DND-41 (cell line): Measurements from ENCODE around the gene SELENOH.
"Not testable (repeated sequence)": the region's sequence is repeated elsewhere in the genome, so short reads cannot be mapped to it uniquely, and the experiment has no call there.

Source experiments
- ATAC-seq: fragments of 200-7000 bp; cut with Tn5 transposase; 3 replicates; pipeline ENCODE4 v1.9.1; 2021; ENCODE audit warnings: low read depth; ENCODE audit not compliant: insufficient read depth
- DNase-seq: peaks from one replicate; pipeline ENCODE4 v3.0.0-alpha.2; 2020
- H2AFZ ChIP-seq: 2 replicates; pipeline ENCODE4 v1.6.0; 2012; ENCODE audit warnings: low read depth, low read length
- H3K27ac ChIP-seq: 2 replicates; pipeline ENCODE4 v1.5.1; 2012; ENCODE audit warnings: low read length, inconsistent platforms
- H3K27me3 ChIP-seq: fragments of 200-600 bp; sonication (generic); 2 replicates; pipeline ENCODE4 v1.6.0; 2012; ENCODE audit warnings: low read length, mild to moderate bottlenecking, inconsistent platforms; ENCODE audit not compliant: insufficient read depth, poor library complexity
- H3K36me3 ChIP-seq: 2 replicates; pipeline ENCODE4 v1.5.1; 2012; ENCODE audit warnings: low read length, inconsistent platforms; ENCODE audit not compliant: insufficient read depth
- H3K4me1 ChIP-seq: 2 replicates; pipeline ENCODE4 v1.5.1; 2012; ENCODE audit warnings: mild to moderate bottlenecking, low read length; ENCODE audit not compliant: insufficient read depth
- H3K4me2 ChIP-seq: 2 replicates; pipeline ENCODE4 v1.6.0; 2012; ENCODE audit warnings: mild to moderate bottlenecking, moderate library complexity, low read length, inconsistent platforms; ENCODE audit not compliant: insufficient read depth
- H3K4me3 ChIP-seq, 2 experiments: fragments of 200-600 bp in 1 of 2; shearing (Covaris generic) in 1 of 2; 2 replicates each; pipeline ENCODE4 v1.5.1; 2012 to 2016; ENCODE audit warnings: inconsistent platforms in 2 of 2, low read length in 2 of 2, mild to moderate bottlenecking in 2 of 2, low read depth in 1 of 2, moderate library complexity in 1 of 2
- H3K79me2 ChIP-seq: 2 replicates; pipeline ENCODE4 v1.6.0; 2012; ENCODE audit warnings: low read length, inconsistent platforms; ENCODE audit not compliant: insufficient read depth
- H3K9ac ChIP-seq: 2 replicates; pipeline ENCODE4 v1.6.0; 2012; ENCODE audit warnings: low read depth, mild to moderate bottlenecking, inconsistent platforms, low read length, moderate library complexity
- H3K9me3 ChIP-seq: 2 replicates; pipeline ENCODE4 v1.5.1; 2012; ENCODE audit warnings: low read length, moderate library complexity, mild to moderate bottlenecking, inconsistent platforms; ENCODE audit not compliant: insufficient read depth, severe bottlenecking
- H4K20me1 ChIP-seq: 2 replicates; pipeline ENCODE4 v1.6.0; 2012; ENCODE audit warnings: low read length; ENCODE audit not compliant: insufficient read depth
- EZH2 ChIP-seq: IDR thresholded peaks from 3 replicates; pipeline ENCODE4 v1.6.1; 2012; ENCODE audit warnings: borderline replicate concordance, low read depth, mild to moderate bottlenecking, moderate library complexity, low read length, inconsistent platforms; ENCODE audit not compliant: severe bottlenecking
- TF ChIP-seq, protein P1 (sequence below): IDR thresholded peaks from 2 replicates; pipeline ENCODE4 v1.5.1; 2012; ENCODE audit warnings: borderline replicate concordance, low read length, moderate library complexity, mild to moderate bottlenecking; ENCODE audit not compliant: poor library complexity, severe bottlenecking; ENCODE audit errors: extremely low read depth

SELENOH gene

DNA sequence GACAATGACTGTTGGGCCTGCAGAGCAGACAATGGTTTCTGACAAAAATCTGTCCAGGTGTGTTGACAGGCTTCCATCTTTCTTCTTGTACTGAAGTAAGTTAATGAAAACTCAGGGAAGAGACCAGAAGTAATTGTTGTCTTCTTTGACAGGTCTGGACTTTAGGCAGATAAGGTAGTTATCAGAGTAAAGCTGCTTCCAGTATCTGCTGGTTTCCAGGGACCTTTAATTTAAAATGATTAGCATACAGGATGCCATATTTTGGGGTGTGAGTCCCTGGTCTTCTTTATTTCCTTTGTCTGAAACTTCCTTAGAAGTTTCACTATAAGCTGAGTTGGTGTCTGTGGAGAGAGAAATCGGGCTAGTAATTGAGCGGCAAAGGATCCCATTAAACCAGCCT, 27.5 kb upstream of the SELENOH start:
- Histone ChIP-seq H3K27me3 (no peaks in the 10 kb centered on the region), H3K9ac (peak overlapping the region; percentile 68), H3K79me2 (peaks cover 75% of the 10 kb centered on the region), H2AFZ (no peak overlapping the region), H4K20me1 (peaks cover 10% of the 10 kb centered on the region; the same call in 1 of the 2 replicates), H3K36me3 (peaks cover 35% of the 10 kb centered on the region), H3K9me3 (no peaks in the 10 kb centered on the region), H3K27ac (peak overlapping the region; percentile 85; the same call in 1 of the 2 replicates), H3K4me3 (peak overlapping the region; percentile 49 to 82; a peak in 3 of 4 replicates), H3K4me1 (peaks cover 40% of the 10 kb centered on the region), H3K4me2 (peak overlapping the region; percentile 86)
- no peak for DNase-seq
- no peak for ATAC-seq
- TF ChIP-seq, protein P1, sequence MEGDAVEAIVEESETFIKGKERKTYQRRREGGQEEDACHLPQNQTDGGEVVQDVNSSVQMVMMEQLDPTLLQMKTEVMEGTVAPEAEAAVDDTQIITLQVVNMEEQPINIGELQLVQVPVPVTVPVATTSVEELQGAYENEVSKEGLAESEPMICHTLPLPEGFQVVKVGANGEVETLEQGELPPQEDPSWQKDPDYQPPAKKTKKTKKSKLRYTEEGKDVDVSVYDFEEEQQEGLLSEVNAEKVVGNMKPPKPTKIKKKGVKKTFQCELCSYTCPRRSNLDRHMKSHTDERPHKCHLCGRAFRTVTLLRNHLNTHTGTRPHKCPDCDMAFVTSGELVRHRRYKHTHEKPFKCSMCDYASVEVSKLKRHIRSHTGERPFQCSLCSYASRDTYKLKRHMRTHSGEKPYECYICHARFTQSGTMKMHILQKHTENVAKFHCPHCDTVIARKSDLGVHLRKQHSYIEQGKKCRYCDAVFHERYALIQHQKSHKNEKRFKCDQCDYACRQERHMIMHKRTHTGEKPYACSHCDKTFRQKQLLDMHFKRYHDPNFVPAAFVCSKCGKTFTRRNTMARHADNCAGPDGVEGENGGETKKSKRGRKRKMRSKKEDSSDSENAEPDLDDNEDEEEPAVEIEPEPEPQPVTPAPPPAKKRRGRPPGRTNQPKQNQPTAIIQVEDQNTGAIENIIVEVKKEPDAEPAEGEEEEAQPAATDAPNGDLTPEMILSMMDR: no peak
- no peak for TF ChIP-seq EZH2

DNA sequence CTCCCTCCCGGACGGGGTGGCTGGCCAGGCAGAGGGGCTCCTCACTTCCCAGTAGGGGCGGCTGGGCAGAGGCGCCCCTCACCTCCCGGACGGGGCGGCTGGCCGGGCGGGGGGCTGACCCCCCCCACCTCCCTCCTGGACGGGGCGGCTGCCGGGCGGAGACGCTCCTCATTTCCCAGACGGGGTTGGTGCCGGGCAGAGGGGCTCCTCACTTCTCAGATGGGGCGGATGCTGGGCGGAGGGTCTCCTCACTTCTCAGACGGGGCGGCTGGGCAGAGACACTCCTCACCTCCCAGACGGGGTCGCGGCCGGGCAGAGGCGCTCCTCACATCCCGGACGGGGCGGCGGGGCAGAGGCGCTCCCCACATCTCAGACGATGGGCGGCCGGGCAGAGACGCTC, 24.6 kb upstream of the SELENOH start:
- H3K27me3 ChIP-seq, H3K4me3 ChIP-seq, H2AFZ ChIP-seq, DNase-seq, H3K27ac ChIP-seq, H3K4me2 ChIP-seq, H3K9me3 ChIP-seq, ATAC-seq, H3K9ac ChIP-seq: not testable (repeated sequence)
- Histone ChIP-seq H3K36me3 (peaks cover 49% of the 10 kb centered on the region), H3K4me1 (peaks cover 19% of the 10 kb centered on the region), H4K20me1 (peaks cover 28% of the 10 kb centered on the region; the same call in 1 of the 2 replicates), H3K79me2 (peaks cover 76% of the 10 kb centered on the region)

DNA sequence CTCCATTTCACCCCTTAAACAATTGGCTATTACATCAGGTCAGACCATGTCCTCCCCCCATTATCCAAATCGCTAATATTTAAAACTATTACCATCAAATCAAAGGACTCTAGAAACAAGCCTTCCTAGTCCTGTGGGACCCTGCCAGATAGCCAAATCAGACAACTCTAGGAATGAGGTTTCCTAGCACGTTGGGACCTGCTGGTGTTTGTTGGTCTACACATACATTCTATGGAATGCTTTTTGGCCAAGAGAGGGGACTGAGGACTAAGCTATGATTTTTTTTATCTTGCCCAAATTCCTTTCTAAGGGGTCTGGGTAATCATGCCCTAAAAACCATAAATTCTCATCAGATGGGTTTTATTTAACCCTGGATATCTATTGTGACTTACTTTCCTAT, 14.1 kb upstream of the SELENOH start:
- peaks cover 38% of the 10 kb centered on the region; the same call in 1 of the 2 replicates for H4K20me1 ChIP-seq
- H3K9ac ChIP-seq: no peak overlapping the region
- H3K9me3 ChIP-seq: no peaks in the 10 kb centered on the region
- H3K79me2 ChIP-seq: peaks cover 96% of the 10 kb centered on the region
- peaks cover 23% of the 10 kb centered on the region for H3K36me3 ChIP-seq
- DNase-seq (no peak), ATAC-seq (no peak)
- H3K4me3 ChIP-seq: no peak overlapping the region
- no peak overlapping the region for H3K27ac ChIP-seq
- no peaks in the 10 kb centered on the region for H3K4me1 ChIP-seq
- H2AFZ ChIP-seq: no peak overlapping the region
- H3K27me3 ChIP-seq: no peaks in the 10 kb centered on the region
- no peak overlapping the region for H3K4me2 ChIP-seq
- TF ChIP-seq, protein P1: no peak
- no peak for TF ChIP-seq EZH2

DNA sequence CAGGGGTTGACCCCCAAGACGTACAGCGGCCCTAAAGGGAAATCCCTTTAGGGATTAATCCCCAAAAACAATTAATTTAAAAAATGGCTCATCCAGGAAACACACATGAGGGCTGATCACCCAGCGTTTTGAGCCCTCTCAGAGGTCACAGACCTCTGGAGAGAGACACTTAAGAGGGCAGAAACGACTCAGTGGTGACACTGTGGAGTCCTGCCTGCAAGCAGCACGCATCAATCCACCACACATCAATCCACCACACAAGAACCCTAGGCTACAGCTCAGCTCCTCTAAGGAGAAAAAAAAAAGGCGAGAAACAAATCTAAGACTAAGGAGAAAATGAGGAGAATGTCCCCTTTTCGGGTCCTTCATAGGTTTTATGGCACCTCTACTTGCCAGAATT, 12.5 kb upstream of the SELENOH start:
- DNase-seq: no peak
- Histone ChIP-seq H3K36me3 (peaks cover 26% of the 10 kb centered on the region), H3K4me1 (no peaks in the 10 kb centered on the region), H3K27ac (no peak overlapping the region), H2AFZ (no peak overlapping the region), H3K4me2 (no peak overlapping the region), H3K4me3 (no peak overlapping the region), H4K20me1 (peaks cover 36% of the 10 kb centered on the region; the same call in 1 of the 2 replicates), H3K79me2 (peaks cover 97% of the 10 kb centered on the region), H3K9ac (no peak overlapping the region), H3K9me3 (no peaks in the 10 kb centered on the region), H3K27me3 (no peaks in the 10 kb centered on the region)
- no peak for TF ChIP-seq EZH2
- TF ChIP-seq, protein P1: no peak
- ATAC-seq: no peak
